Lower leg skin (tissue), 3 donors: Measurements from ENCODE around the gene MBOAT2.

Source experiments
- CTCF ChIP-seq, 3 donors: fragments of 450-650 bp; IDR thresholded peaks; one replicate each; pipeline ENCODE4 v1.5.1; 2016; ENCODE audit warnings: antibody characterized with exemption in 3 of 3, mild to moderate bottlenecking in 3 of 3, moderate library complexity in 2 of 3
- POLR2A ChIP-seq, 2 donors: fragments of 450-650 bp; IDR thresholded peaks; one replicate each; pipeline ENCODE4 v1.6.1; 2016 to 2017; ENCODE audit warnings: antibody characterized with exemption in 2 of 2, mild to moderate bottlenecking in 1 of 2, moderate library complexity in 1 of 2

- TF ChIP-seq CTCF (IDR thresholded peaks at IDR 0.05): no peak
- TF ChIP-seq POLR2A (IDR thresholded peaks at IDR 0.05): no peak
Observed at GRCh38 chr2:8992643-8993042, 10.8 kb downstream of the MBOAT2 start.
